ENCODE data around the gene PXN. TPM values are rescaled to one million over a fixed set of nuclear protein-coding genes. Genes with fewer than 3 reads are reported as not detected.

PXN gene
- total and polyA plus RNA-seq, 2 of the 13 experiments (the other 11 are each of a cell fraction or from before 2014, with no cell fraction given), result 13.6 to 14.2 TPM

DNA sequence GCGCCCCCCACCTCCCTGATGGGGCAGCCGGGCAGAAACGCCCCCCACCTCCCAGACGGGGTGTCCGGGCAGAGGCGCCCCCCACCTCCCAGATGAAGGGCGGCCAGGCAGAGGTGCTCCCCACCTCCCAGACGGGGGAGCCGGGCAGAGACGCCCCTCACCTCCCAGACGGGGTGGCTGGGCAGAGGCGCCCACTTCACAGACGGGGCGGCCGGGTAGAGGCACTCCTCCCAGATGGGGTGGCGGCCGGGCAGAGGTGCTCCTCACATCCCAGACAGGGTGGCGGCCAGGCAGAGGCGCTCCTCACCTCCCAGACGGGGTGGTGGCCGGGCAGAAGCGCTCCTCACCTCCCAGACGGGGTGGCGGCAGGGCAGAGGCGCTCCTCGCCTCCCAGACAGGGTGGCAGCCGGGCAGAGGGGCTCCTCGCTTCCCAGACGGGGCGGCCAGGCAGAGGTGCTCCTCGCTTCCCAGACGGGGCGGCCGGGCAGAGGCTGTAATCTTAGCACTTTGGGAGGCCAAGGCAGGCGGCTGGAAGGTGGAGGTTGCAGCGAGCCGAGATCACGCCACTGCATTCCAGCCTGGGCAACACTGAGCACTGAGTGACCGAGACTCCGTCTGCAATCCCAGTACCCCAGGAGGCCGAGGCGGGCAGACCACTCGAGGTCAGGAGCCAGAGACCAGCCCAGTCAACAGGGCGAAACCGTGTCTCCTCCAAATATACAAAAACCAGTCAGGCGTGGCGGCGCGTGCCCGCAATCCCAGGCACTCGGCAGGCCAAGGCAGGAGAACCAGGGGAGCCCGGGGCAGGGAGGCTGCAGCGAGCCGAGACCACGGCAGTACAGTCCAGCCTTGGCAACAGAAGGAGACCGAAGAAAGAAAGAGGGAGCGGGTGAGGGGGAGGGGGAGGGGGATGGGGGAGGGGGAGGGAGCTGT lies 12.9 kb upstream of the PXN start:
- CTCF ChIA-PET (ENCODE audit: low intra/inter-chr PET ratio, low total read pairs), result no interaction called here
- intact Hi-C loops (cut with micrococcal nuclease; ENCODE audit: unreplicated experiment), result no loop called here

More for the DNA sequence above, 12.9 kb upstream of the PXN start:
- Histone ChIP-seq H3K4me2 (ENCODE audit: low read depth, low read length) (no peak overlapping the region), H4K20me1 (ENCODE audit: insufficient read depth, low read length) (no peaks in the 10 kb centered on the region), H3K4me1 (ENCODE audit: insufficient read depth, low read length) (peaks cover 12% of the 10 kb centered on the region), H3K27me3 (ENCODE audit: control insufficient read depth in 1 of 2, insufficient read depth in 2 of 2, low read length in 2 of 2) (no peaks in the 10 kb centered on the region; a peak in 1 of 5 replicates), H3K27ac (ENCODE audit: extremely low read length, insufficient read depth, low read length) (no peak overlapping the region), H3K36me3 (replicated peaks in 1 of 2; ENCODE audit: control insufficient read depth in 1 of 2, insufficient read depth in 2 of 2, low read length in 2 of 2) (no peaks in the 10 kb centered on the region), H3K9me3 (ENCODE audit: low read length) (no peaks in the 10 kb centered on the region), H3K4me3 (replicated peaks in 1 of 3; ENCODE audit: insufficient read depth in 1 of 3, low read depth in 2 of 3, low read length in 3 of 3) (no peak overlapping the region), H2AFZ (ENCODE audit: low read length) (no peak overlapping the region), H3K9ac (ENCODE audit: insufficient read depth, low read depth, low read length) (no peak overlapping the region), H3K79me2 (ENCODE audit: insufficient read depth, low read length) (no peaks in the 10 kb centered on the region)
- TF ChIP-seq ZKSCAN5 (CRISPR knock-in tag; IDR thresholded peaks at IDR 0.05) (no peak), ZNF607 (CRISPR knock-in tag; IDR thresholded peaks at IDR 0.05; ENCODE audit: borderline replicate concordance) (no peak), EZH2 (conservative IDR thresholded peaks at IDR 0.05; ENCODE audit: low read depth, low read length) (no peak), STAT5B (CRISPR knock-in tag; IDR thresholded peaks at IDR 0.05) (no peak), ZNF850 (CRISPR knock-in tag; conservative IDR thresholded peaks at IDR 0.05) (no peak)
- TF ChIP-seq, protein P1, sequence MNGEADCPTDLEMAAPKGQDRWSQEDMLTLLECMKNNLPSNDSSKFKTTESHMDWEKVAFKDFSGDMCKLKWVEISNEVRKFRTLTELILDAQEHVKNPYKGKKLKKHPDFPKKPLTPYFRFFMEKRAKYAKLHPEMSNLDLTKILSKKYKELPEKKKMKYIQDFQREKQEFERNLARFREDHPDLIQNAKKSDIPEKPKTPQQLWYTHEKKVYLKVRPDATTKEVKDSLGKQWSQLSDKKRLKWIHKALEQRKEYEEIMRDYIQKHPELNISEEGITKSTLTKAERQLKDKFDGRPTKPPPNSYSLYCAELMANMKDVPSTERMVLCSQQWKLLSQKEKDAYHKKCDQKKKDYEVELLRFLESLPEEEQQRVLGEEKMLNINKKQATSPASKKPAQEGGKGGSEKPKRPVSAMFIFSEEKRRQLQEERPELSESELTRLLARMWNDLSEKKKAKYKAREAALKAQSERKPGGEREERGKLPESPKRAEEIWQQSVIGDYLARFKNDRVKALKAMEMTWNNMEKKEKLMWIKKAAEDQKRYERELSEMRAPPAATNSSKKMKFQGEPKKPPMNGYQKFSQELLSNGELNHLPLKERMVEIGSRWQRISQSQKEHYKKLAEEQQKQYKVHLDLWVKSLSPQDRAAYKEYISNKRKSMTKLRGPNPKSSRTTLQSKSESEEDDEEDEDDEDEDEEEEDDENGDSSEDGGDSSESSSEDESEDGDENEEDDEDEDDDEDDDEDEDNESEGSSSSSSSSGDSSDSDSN (CRISPR knock-in tag; IDR thresholded peaks at IDR 0.05), result no peak
- TF ChIP-seq, protein P2, sequence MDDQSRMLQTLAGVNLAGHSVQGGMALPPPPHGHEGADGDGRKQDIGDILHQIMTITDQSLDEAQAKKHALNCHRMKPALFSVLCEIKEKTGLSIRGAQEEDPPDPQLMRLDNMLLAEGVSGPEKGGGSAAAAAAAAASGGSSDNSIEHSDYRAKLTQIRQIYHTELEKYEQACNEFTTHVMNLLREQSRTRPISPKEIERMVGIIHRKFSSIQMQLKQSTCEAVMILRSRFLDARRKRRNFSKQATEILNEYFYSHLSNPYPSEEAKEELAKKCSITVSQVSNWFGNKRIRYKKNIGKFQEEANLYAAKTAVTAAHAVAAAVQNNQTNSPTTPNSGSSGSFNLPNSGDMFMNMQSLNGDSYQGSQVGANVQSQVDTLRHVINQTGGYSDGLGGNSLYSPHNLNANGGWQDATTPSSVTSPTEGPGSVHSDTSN (CRISPR knock-in tag; IDR thresholded peaks at IDR 0.05; ENCODE audit: borderline replicate concordance), result no peak
- DNase-seq (ENCODE audit: low spot score) (no peak), ATAC-seq (no peak), FAIRE-seq (no peak)
- BruUV-seq (replicated peaks), result no TSS peak
- WGBS (ENCODE audit: low lambda C conversion rate), result 91% methylated on average over 25 of the region's 57 CpGs
- in situ Hi-C loops (cut with HindIII; ENCODE audit: extremely low pct_ligation_motif_present, low pct_unique_long_range_greater_than_20kb), result no loop called here
- POLR2A ChIA-PET, result interaction anchor here (0.6 to 0.7 kb wide), 2 partner anchors 13 to 42 kb away, joined by 4 to 5 read pairs; no protein-coding TSS in a partner anchor

All from HepG2 (cell line).